ENCODE measurements around the gene GSE1. TPM values are rescaled to one million over a fixed set of nuclear protein-coding genes. Genes with fewer than 3 reads are reported as not detected.

The GSE1 gene
- total RNA-seq, 1 experiment from 2014 or later, result 97.5 TPM

GRCh38 chr16:85707528-85708095, 94.5 kb downstream of the GSE1 start:
- no peaks in the 10 kb centered on the region for H3K9me3 ChIP-seq (ENCODE audit: control insufficient read depth, insufficient read depth, low read depth, low read length)
- H3K36me3 ChIP-seq (ENCODE audit: control insufficient read depth, insufficient read depth, low read length), result no peaks in the 10 kb centered on the region
- TF ChIP-seq REST (IDR thresholded peaks at IDR 0.05; ENCODE audit: insufficient read depth in 1 of 2, low read depth in 2 of 2, low read length in 1 of 2) (no peak), TCF7L2 (IDR thresholded peaks at IDR 0.05; ENCODE audit: low read depth, low read length) (no peak), POLR2AphosphoS5 (IDR thresholded peaks at IDR 0.05; ENCODE audit: low read depth, low read length) (no peak), CTCF (IDR thresholded peaks at IDR 0.05) (no peak)
- POLR2A ChIA-PET, result no interaction called here
- BruUV-seq (replicated peaks), result no TSS peak
- H3K4me3 ChIP-seq (ENCODE audit: low read depth in 2 of 2, low read length in 2 of 2), result no peak overlapping the region
- H3K27ac ChIP-seq (ENCODE audit: low read length), result no peak overlapping the region
- DNase-seq (ENCODE audit: low read depth, low spot score) (no peak), ATAC-seq (no peak)
- in situ Hi-C loops (cut with HindIII; ENCODE audit: low pct_unique_long_range_greater_than_20kb, low sequenced_read_pairs), result no loop called here
- CTCF ChIA-PET, result no interaction called here
- H3K4me1 ChIP-seq (ENCODE audit: control insufficient read depth, insufficient read depth, low read length), result no peaks in the 10 kb centered on the region
- no peaks in the 10 kb centered on the region for H3K27me3 ChIP-seq (ENCODE audit: control insufficient read depth, insufficient read depth, low read length)
- intact Hi-C loops (cut with micrococcal nuclease; ENCODE audit: unreplicated experiment), result no loop called here

- Histone ChIP-seq H3K4me1 (ENCODE audit: control insufficient read depth, insufficient read depth, low read length) (no peaks in the 10 kb centered on the region), H3K4me3 (ENCODE audit: low read depth in 2 of 2, low read length in 2 of 2) (no peak overlapping the region), H3K36me3 (ENCODE audit: control insufficient read depth, insufficient read depth, low read length) (no peaks in the 10 kb centered on the region), H3K27me3 (ENCODE audit: control insufficient read depth, insufficient read depth, low read length) (no peaks in the 10 kb centered on the region), H3K27ac (ENCODE audit: low read length) (no peak overlapping the region), H3K9me3 (ENCODE audit: control insufficient read depth, insufficient read depth, low read depth, low read length) (no peaks in the 10 kb centered on the region)
- intact Hi-C loops (cut with micrococcal nuclease; ENCODE audit: unreplicated experiment) (no loop called here), in situ Hi-C loops (cut with HindIII; ENCODE audit: low pct_unique_long_range_greater_than_20kb, low sequenced_read_pairs) (no loop called here)
- no peak for TF ChIP-seq POLR2AphosphoS5 (IDR thresholded peaks at IDR 0.05; ENCODE audit: low read depth, low read length)
- TF ChIP-seq REST (IDR thresholded peaks at IDR 0.05; ENCODE audit: insufficient read depth in 1 of 2, low read depth in 2 of 2, low read length in 1 of 2), result no peak
- no peak for TF ChIP-seq CTCF (IDR thresholded peaks at IDR 0.05)
- no peak for TF ChIP-seq TCF7L2 (IDR thresholded peaks at IDR 0.05; ENCODE audit: low read depth, low read length)
- no peak for TF ChIP-seq SIN3A (IDR thresholded peaks at IDR 0.05; ENCODE audit: borderline replicate concordance, insufficient read depth, low read depth, low read length)
- POLR2A ChIA-PET, result no interaction called here
- CTCF ChIA-PET, result no interaction called here
- ATAC-seq (no peak), DNase-seq (ENCODE audit: low read depth, low spot score) (no peak)
- no TSS peak for BruUV-seq (replicated peaks)
Measured at GRCh38 chr16:85708338-85708737, 95.2 kb downstream of the GSE1 start.
